ENCODE results near the gene RRAS2.
"Not testable (repeated sequence)": the region's sequence is repeated elsewhere in the genome, so short reads cannot be mapped to it uniquely, and the experiment has no call there.

Gene RRAS2

DNA sequence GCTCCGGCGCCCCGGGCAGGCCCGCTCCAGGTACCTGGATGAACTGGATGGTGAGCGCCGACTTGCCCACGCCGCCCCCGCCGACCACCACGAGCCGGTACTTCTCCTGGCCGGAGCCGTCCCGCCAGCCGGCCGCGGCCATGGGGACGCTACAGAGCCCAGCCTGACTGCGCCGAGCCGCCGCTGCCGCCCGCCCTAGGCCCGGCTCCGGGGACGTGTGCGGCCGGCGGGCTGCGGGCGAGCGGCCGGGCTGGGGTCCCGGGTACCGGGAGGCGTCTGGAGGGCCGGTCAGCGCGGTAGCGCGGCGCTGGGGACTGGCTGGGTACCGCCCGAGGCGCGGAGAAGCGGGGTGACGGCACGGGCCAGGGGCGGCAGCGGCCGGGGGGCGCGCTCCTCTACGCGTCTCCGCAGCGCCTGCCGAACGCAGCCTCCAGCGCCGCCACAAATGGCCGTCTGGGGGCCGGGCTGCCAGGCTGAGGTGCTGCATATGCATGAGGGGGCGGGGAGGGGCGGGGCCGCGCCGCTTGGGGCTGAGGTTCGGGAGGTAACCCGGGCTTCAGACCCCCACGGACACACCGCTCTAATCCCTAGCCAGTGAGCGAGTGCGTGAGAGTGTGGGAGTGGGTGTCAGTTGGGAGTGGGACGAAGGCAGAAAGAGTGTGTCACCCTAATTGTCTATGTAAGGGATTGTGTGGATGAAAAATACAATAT is at the start of gene RRAS2:
Gene RRAS2, minus strand, starts transcription at position 455 of the 711 bp plus-strand sequence. Its CDS starts 313 bp downstream, at position 142.
- DNase-seq (ENCODE audit: low spot score), result peak; percentile 81

DNA sequence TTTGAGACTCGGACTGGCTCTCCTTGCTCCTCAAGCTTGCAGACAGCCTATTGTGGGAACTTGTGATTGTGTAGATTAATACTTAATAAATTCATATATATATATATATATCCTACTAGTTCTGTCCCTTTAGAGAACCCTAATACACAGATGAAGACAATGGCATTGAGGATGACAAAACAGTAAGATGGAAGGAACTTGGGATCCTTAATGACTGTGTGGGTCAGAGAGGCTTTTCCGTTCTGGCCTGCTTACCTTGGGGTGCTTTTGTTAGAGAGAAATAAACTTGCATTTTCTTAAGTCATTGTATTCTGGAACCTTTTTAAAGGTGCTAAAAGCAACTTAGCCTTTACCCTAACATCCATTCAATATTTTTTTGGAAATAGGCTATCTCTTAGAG is 49.6 kb upstream of the RRAS2 start:
- no peak for DNase-seq (ENCODE audit: low spot score)

DNA sequence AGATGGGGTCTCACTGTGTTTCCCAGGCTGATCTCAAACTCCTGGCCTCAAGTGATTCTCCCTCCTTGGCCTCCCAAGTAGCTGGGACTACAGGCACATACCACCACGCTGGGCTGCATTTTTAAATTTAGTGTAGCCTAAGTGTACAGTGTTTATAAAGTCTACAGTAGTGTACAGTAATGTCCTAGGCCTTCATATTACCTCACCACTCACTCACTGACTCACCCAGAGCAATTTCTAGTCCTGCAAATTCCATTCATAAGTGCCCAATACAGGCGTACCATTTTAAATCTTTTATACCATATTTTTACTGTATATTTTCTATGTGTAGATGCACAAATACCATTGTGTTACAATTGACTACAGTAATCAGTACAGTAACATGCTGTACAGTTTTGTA is 47.1 kb upstream of the RRAS2 start:
- peak; percentile 49 for DNase-seq (ENCODE audit: low spot score)

DNA sequence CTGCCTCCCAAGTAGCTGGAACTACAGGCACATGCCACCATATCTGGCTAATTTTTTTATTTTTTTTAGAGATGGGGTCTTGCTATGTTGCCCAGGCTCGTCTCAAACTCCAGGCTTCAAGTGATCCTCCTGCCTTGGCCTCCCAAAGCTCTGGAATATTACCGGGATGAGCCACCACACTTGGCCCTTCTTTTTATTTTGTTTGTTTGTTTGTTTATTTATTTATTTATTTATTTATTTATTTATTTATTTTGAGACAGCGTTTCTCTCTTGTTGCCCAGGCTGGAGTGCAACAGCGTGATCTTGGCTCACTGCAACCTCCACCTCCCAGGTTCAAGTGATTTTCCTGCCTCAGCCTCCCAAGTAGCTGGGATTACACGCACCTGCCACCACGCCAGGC is 44.5 kb upstream of the RRAS2 start:
- not testable (repeated sequence) for DNase-seq (ENCODE audit: low spot score)

DNA sequence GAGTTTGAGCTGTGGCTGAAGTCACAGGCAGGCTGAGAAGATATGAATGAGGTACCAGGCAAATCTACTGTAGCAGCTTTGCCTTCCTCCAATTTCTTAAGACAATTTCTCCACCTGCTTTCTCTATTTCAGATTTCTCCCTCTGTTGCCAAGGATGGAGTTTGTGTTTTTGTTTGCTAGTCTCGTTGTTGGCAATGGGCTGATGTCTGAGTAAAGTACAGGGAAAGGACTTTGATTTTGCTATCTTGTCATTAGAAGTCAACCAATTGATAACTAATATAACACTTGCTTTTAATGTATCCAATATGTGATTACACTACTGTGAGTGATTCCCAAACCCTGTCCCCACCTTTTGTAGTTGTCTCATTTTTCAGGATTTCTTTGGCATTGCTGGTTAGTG is 40.1 kb upstream of the RRAS2 start:
- DNase-seq (ENCODE audit: low spot score), result no peak

DNA sequence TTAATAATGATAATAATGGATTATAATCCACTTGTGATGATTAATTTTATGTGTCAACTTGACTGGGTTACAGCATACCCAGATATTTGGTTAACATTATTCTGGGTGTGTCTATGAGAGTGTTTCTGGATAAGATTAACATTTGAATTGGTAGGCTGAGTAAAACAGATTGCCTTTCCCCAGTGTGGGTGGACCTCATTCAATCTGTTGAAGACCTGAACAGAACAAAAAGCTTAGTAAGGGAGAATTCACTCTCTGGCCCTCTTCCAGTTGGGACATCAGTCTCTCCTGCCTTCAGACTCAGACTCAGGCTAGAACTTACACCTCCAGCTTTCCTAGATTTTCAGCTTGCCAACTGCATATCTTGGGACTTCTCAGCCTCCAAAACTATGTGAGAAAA is 37.3 kb upstream of the RRAS2 start:
- DNase-seq (ENCODE audit: low spot score), result no peak

- no peak for DNase-seq (ENCODE audit: low spot score)
Observed at GRCh38 chr11:14393889-14394288, 34.9 kb upstream of the RRAS2 start.

GRCh38 chr11:14393129-14393528 is 34.1 kb upstream of the RRAS2 start:
- no peak for DNase-seq (ENCODE audit: low spot score)

DNA sequence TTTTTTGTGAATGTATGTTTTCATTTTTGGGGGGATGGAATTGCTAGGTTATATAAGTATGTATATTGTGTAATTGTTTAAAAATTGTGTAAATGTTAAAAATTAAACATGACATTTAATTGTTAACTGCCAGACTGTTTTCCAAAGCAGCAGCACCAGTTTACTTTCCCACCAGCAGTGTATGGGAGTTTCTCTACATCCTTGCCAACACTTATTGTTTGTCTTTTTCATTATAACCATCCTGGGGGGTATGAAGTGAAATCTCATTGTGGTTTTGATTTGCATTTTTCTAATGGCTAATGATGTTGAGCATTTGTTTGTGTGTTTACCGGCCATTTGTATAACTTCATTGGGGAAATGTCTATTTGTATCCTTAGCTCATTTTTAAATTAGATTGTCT is 31.7 kb upstream of the RRAS2 start:
- no peak for DNase-seq (ENCODE audit: low spot score)

GRCh38 chr11:14388352-14388751 is 29.4 kb upstream of the RRAS2 start:
- no peak for DNase-seq (ENCODE audit: low spot score)

- peak; percentile 28 for DNase-seq (ENCODE audit: low spot score)
Observed at GRCh38 chr11:14386895-14387480, 28.0 kb upstream of the RRAS2 start.

GRCh38 chr11:14386081-14386480 is 27.1 kb upstream of the RRAS2 start:
- no peak for DNase-seq (ENCODE audit: low spot score)

GRCh38 chr11:14384338-14384737 is 25.4 kb upstream of the RRAS2 start:
- DNase-seq (ENCODE audit: low spot score), result no peak

DNA sequence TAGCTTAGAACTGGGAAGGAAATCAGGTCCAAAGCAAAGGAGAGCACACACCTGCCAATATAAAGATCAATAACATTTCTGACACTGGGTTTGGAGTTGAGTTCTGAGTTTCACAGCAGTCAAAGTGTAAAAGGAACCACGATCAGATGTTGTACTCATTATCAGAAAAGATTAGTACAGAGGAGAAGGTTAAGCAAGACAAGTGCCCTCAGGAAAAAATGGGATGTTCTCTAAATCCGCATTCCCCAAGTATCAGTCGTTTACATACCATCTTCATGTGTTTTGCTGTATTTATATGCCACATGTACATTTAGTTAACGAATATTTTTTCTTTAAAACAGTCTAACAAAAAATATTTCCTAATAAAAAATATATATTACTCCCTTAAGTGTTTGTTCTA is 23.0 kb upstream of the RRAS2 start:
- no peak for DNase-seq (ENCODE audit: low spot score)

- DNase-seq (ENCODE audit: low spot score), result peak; percentile 78
Observed at GRCh38 chr11:14380947-14381561, 22.1 kb upstream of the RRAS2 start.

DNA sequence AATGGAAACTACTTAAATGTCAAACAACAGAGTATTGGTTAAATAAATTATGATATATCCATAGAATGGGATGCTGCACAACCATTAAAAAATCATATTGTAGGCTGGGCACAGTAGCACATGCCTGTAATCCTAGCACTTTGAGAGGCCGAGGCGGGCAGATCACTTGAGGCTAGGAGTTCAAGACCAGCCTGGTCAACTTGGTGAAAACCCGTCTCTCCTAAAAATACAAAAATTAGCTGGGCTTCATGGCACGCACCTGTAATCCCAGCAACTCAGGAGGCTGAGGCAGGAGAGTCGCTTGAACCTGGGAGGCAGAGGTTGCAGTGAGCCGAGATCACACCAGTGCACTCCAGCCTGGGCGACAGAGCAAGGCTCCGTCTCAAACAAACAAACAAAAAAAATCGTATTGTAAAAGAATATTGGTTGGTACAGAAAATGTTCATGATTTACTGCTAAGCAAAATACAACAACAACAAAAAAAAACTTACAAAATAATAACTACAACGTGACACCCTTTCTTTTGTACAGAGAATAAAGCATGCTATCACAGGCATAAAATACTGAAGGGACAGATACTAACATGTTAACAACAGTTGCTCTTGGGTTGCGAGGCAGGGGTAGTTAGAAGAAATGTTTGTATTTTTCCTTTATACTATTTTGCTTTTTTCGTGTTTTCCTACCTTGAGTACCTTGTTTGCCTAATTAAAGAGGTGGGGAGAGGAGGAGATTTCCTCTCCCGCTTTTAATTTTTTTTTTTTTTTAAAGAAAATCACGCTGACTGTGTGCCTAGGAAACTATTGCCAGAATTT is 21.3 kb upstream of the RRAS2 start:
- DNase-seq (ENCODE audit: low spot score), result no peak

GRCh38 chr11:14378171-14378570 is 19.2 kb upstream of the RRAS2 start:
- DNase-seq (ENCODE audit: low spot score), result peak; percentile 26

GRCh38 chr11:14376920-14377319 is 17.9 kb upstream of the RRAS2 start:
- DNase-seq (ENCODE audit: low spot score), result peak; percentile 93

DNA sequence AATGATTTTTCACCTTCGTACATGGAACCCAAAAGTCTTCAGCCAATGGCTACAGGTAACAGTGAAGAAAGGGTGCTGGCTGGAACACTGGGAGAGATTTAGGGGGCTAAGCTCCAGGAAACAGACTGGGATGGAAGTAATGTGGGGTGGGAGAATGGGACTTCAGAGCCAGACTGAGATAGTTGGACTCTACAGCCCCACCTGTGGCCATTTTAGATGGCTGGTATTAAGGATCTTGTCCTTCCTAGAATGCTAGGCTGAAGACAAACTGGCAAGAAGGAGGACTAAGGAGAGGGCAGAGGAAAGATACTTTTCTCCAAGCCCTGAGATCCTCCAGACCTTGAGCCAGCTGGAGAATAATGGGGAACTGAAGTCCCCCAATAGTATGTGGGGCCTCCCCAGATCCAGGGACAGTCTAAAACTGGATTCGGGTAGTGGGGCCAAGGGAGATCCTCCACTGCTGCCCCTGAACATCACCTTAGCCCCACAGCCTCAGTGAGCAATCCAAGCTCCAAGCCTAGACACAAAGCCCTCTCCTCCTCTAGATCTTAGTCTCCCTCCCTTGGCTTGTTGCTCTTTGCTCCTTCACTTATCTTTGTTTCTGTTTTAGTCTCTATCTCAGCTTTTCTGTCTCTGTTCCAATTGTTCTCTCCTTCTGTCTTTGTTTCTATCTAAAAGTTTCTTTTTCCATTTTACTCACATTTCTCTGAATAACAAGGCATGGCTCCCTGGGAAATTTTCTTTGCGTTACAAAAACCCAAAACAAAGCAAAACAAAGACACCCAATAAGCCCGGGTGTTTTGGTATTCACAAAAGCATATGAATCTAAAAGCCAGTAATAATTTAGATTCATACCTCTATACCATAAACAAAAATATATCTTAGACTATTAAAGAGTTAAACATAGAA is 16.2 kb upstream of the RRAS2 start:
- DNase-seq (ENCODE audit: low spot score), result no peak

GRCh38 chr11:14373941-14374646 is 15.1 kb upstream of the RRAS2 start:
- DNase-seq (ENCODE audit: low spot score), result peak; percentile 75

- DNase-seq (ENCODE audit: low spot score), result no peak
Observed at GRCh38 chr11:14372011-14372410, 13.0 kb upstream of the RRAS2 start.

Data from kidney tubule cell (primary cell).